Measurements from ENCODE around the gene FGFR2. TPM values are rescaled to one million over a fixed set of nuclear protein-coding genes. Genes with fewer than 3 reads are reported as not detected.

FGFR2 gene
- total and polyA plus RNA-seq, 2 donors (not counting 3 experiments of a cell fraction or from before 2014, with no cell fraction given): 0.06 TPM; not detected in 1

GRCh38 chr10:121484401-121484800 is 113.8 kb downstream of the FGFR2 start:
- no peak overlapping the region for H2AFZ ChIP-seq (ENCODE audit: low read depth, low read length)
- H3K79me2 ChIP-seq (ENCODE audit: control insufficient read depth, insufficient read depth, low read length): no peaks in the 10 kb centered on the region
- no peaks in the 10 kb centered on the region for H3K27me3 ChIP-seq (ENCODE audit: control insufficient read depth in 2 of 2, insufficient read depth in 2 of 2, low read length in 2 of 2)
- DNase-seq (ENCODE audit: low read depth, low spot score): no peak
- no peaks in the 10 kb centered on the region for H3K36me3 ChIP-seq (ENCODE audit: control insufficient read depth in 2 of 2, extremely low read depth in 1 of 2, insufficient read depth in 2 of 2, low read length in 2 of 2)
- no peaks in the 10 kb centered on the region for H3K9me1 ChIP-seq (replicated peaks; ENCODE audit: control insufficient read depth, extremely low read depth, insufficient read depth, low read length)
- CTCF ChIA-PET: no interaction called here
- dilution Hi-C loops (cut with MboI; ENCODE audit: extremely low pct_ligation_motif_present, low sequenced_read_pairs): no loop called here
- H3K9me3 ChIP-seq (replicated peaks; ENCODE audit: control insufficient read depth, insufficient read depth, low read length): peaks cover 4% of the 10 kb centered on the region
- intact Hi-C loops (cut with micrococcal nuclease): no loop called here
- H3K9ac ChIP-seq (replicated peaks; ENCODE audit: extremely low read depth, insufficient read depth, low read length): no peak overlapping the region
- H4K20me1 ChIP-seq (replicated peaks; ENCODE audit: control insufficient read depth, extremely low read depth, insufficient read depth, low read length): no peaks in the 10 kb centered on the region
- no peak overlapping the region for H3K27ac ChIP-seq (ENCODE audit: insufficient read depth, low read depth, low read length)
- FAIRE-seq: no peak
- H3K4me1 ChIP-seq (ENCODE audit: control insufficient read depth, extremely low read depth, insufficient read depth, low read length): peaks cover 19% of the 10 kb centered on the region
- BruUV-seq (replicated peaks): no TSS peak
- POLR2A ChIA-PET: no interaction called here
- H3K4me3 ChIP-seq (replicated peaks in 1 of 3; ENCODE audit: insufficient read depth in 1 of 3, low read depth in 1 of 3, low read length in 3 of 3): no peak overlapping the region
- no peak overlapping the region for H3K4me2 ChIP-seq (ENCODE audit: insufficient read depth, low read length)
- no peak for TF ChIP-seq JUN (IDR thresholded peaks at IDR 0.05; ENCODE audit: borderline replicate concordance, insufficient read depth, insufficient read length, low read depth)
- TF ChIP-seq GATA2 (IDR thresholded peaks at IDR 0.05; ENCODE audit: insufficient read depth, insufficient read length, low read depth, low read length): no peak
- no peak for TF ChIP-seq FOS (IDR thresholded peaks at IDR 0.05; ENCODE audit: borderline replicate concordance, insufficient read depth, low read length)

GRCh38 chr10:121481180-121481579 is 117.1 kb downstream of the FGFR2 start:
- no peak overlapping the region for H3K4me3 ChIP-seq (replicated peaks in 1 of 3; ENCODE audit: insufficient read depth in 1 of 3, low read depth in 1 of 3, low read length in 3 of 3)
- H3K4me1 ChIP-seq (ENCODE audit: control insufficient read depth, extremely low read depth, insufficient read depth, low read length): peaks cover 11% of the 10 kb centered on the region
- no peaks in the 10 kb centered on the region for H3K9me1 ChIP-seq (replicated peaks; ENCODE audit: control insufficient read depth, extremely low read depth, insufficient read depth, low read length)
- DNase-seq (ENCODE audit: low read depth, low spot score): no peak
- CTCF ChIA-PET: no interaction called here
- intact Hi-C loops (cut with micrococcal nuclease): no loop called here
- H3K9ac ChIP-seq (replicated peaks; ENCODE audit: extremely low read depth, insufficient read depth, low read length): no peak overlapping the region
- BruUV-seq (replicated peaks): no TSS peak
- POLR2A ChIA-PET: no interaction called here
- no peaks in the 10 kb centered on the region for H4K20me1 ChIP-seq (replicated peaks; ENCODE audit: control insufficient read depth, extremely low read depth, insufficient read depth, low read length)
- dilution Hi-C loops (cut with MboI; ENCODE audit: extremely low pct_ligation_motif_present, low sequenced_read_pairs): no loop called here
- H3K79me2 ChIP-seq (ENCODE audit: control insufficient read depth, insufficient read depth, low read length): no peaks in the 10 kb centered on the region
- H2AFZ ChIP-seq (ENCODE audit: low read depth, low read length): no peak overlapping the region
- no peak for TF ChIP-seq FOS (IDR thresholded peaks at IDR 0.05; ENCODE audit: borderline replicate concordance, insufficient read depth, low read length)
- TF ChIP-seq POLR2AphosphoS5 (IDR thresholded peaks at IDR 0.05; ENCODE audit: insufficient read depth, low read depth, low read length): no peak
- TF ChIP-seq POLR2A (IDR thresholded peaks at IDR 0.05; ENCODE audit: low read depth, low read length): no peak
- H3K9me3 ChIP-seq (replicated peaks; ENCODE audit: control insufficient read depth, insufficient read depth, low read length): peaks cover 4% of the 10 kb centered on the region
- no peak overlapping the region for H3K4me2 ChIP-seq (ENCODE audit: insufficient read depth, low read length)
- no peak for FAIRE-seq
- no peaks in the 10 kb centered on the region for H3K27me3 ChIP-seq (ENCODE audit: control insufficient read depth in 2 of 2, insufficient read depth in 2 of 2, low read length in 2 of 2)
- no peaks in the 10 kb centered on the region for H3K36me3 ChIP-seq (ENCODE audit: control insufficient read depth in 2 of 2, extremely low read depth in 1 of 2, insufficient read depth in 2 of 2, low read length in 2 of 2)
- no peak overlapping the region for H3K27ac ChIP-seq (ENCODE audit: insufficient read depth, low read depth, low read length)
